GM23338 (cell line): ENCODE results near the gene LEPR. TPM values are rescaled to one million over a fixed set of nuclear protein-coding genes. Genes with fewer than 3 reads are reported as not detected.

ENCODE experiments used
- ATAC-seq: fragments of 200-7000 bp; cut with Tn5 transposase; 3 replicates; pipeline ENCODE4 v1.9.1; 2020
- DNase-seq: peaks from one replicate; pipeline ENCODE4 v3.0.0-alpha.2; 2015; ENCODE audit warnings: low spot score
- H2AFZ ChIP-seq: fragments of 200-600 bp; sonication (generic); 2 replicates; pipeline ENCODE4 v1.8.0; 2016; ENCODE audit warnings: antibody characterized with exemption, mild to moderate bottlenecking, moderate library complexity
- H3F3A ChIP-seq: fragments of 200-600 bp; sonication (generic); replicated peaks from 2 replicates; pipeline ENCODE4 v1.8.0; 2017; ENCODE audit warnings: antibody characterized with exemption, mixed run types, low read depth
- H3K27ac ChIP-seq: fragments of 200-600 bp; sonication (generic); 2 replicates; pipeline ENCODE4 v1.6.1; 2016; ENCODE audit warnings: low read depth
- H3K27me3 ChIP-seq: fragments of 200-600 bp; sonication (generic); 2 replicates; pipeline ENCODE4 v1.8.0; 2016; ENCODE audit warnings: mild to moderate bottlenecking, mixed run types, moderate library complexity; ENCODE audit not compliant: insufficient read depth
- H3K36me3 ChIP-seq: fragments of 200-600 bp; sonication (generic); 2 replicates; pipeline ENCODE4 v1.8.0; 2016; ENCODE audit warnings: mild to moderate bottlenecking; ENCODE audit not compliant: insufficient read depth
- H3K4me1 ChIP-seq: fragments of 200-600 bp; sonication (generic); 2 replicates; pipeline ENCODE4 v1.8.0; 2016; ENCODE audit warnings: mild to moderate bottlenecking, moderate library complexity; ENCODE audit not compliant: insufficient read depth
- H3K4me2 ChIP-seq: fragments of 200-600 bp; sonication (generic); 2 replicates; pipeline ENCODE4 v1.7.1; 2017; ENCODE audit warnings: mixed run types
- H3K4me3 ChIP-seq: fragments of 200-600 bp; sonication (generic); 2 replicates; pipeline ENCODE4 v1.6.1; 2016; ENCODE audit warnings: mixed run types
- H3K79me2 ChIP-seq: fragments of 200-600 bp; sonication (generic); replicated peaks from 2 replicates; pipeline ENCODE4 v1.8.0; 2017; ENCODE audit warnings: mild to moderate bottlenecking; ENCODE audit not compliant: insufficient read depth
- H3K9me2 ChIP-seq: fragments of 200-600 bp; sonication (generic); 2 replicates; pipeline ENCODE4 v1.8.0; 2017; ENCODE audit not compliant: insufficient read depth
- H4K20me1 ChIP-seq: fragments of 200-600 bp; sonication (generic); replicated peaks from 2 replicates; pipeline ENCODE4 v1.8.0; 2017; ENCODE audit warnings: mild to moderate bottlenecking; ENCODE audit not compliant: insufficient read depth
- H3K27ac Mint-ChIP-seq: 2 replicates; pipeline ENCODE4 v1.8.0; 2020; ENCODE audit warnings: inconsistent platforms, mild to moderate bottlenecking, moderate library complexity, mixed read lengths
- H3K27me3 Mint-ChIP-seq: 3 replicates; pipeline ENCODE4 v1.8.0; 2022; ENCODE audit warnings: low read depth, mild to moderate bottlenecking, moderate library complexity, mixed read lengths, inconsistent platforms; ENCODE audit not compliant: insufficient read depth, poor library complexity
- H3K36me3 Mint-ChIP-seq: 3 replicates; pipeline ENCODE4 v1.8.0; 2021; ENCODE audit warnings: low read depth, mild to moderate bottlenecking, inconsistent platforms, moderate library complexity, mixed read lengths
- H3K4me1 Mint-ChIP-seq: 3 replicates; pipeline ENCODE4 v1.8.0; 2020; ENCODE audit warnings: mild to moderate bottlenecking, inconsistent platforms, mixed read lengths
- H3K4me3 Mint-ChIP-seq: 3 replicates; pipeline ENCODE4 v1.8.0; 2021; ENCODE audit warnings: moderate library complexity, mild to moderate bottlenecking, inconsistent platforms, mixed read lengths
- H3K9me3 Mint-ChIP-seq: 3 replicates; pipeline ENCODE4 v1.8.0; 2020; ENCODE audit warnings: moderate library complexity, mild to moderate bottlenecking, inconsistent platforms, mixed read lengths
- CREB1 ChIP-seq: fragments of 250-450 bp; sonication (Bioruptor Pico); IDR thresholded peaks from 2 replicates; pipeline ENCODE4 v1.5.0; 2020; ENCODE audit warnings: low read depth, mild to moderate bottlenecking, moderate library complexity
- EZH2 ChIP-seq: fragments of 200-600 bp; sonication (generic); IDR thresholded peaks from one replicate; pipeline ENCODE4 v1.8.0; 2017; ENCODE audit warnings: antibody characterized with exemption, mild to moderate bottlenecking, low read depth; ENCODE audit not compliant: unreplicated experiment
- JUNB ChIP-seq: IDR thresholded peaks from one replicate; pipeline ENCODE4 v1.6.1; 2016; ENCODE audit warnings: antibody characterized with exemption; ENCODE audit not compliant: unreplicated experiment
- POLR2AphosphoS5 ChIP-seq: IDR thresholded peaks from 2 replicates; pipeline ENCODE4 v1.6.1; 2016; ENCODE audit warnings: antibody characterized with exemption, low read depth
- ZNF114 ChIP-seq: fragments of 250-450 bp; sonication (Bioruptor Pico); IDR thresholded peaks from 2 replicates; pipeline ENCODE4 v1.5.0; 2020; ENCODE audit warnings: mild to moderate bottlenecking, moderate library complexity
- ZNF331 ChIP-seq: fragments of 250-450 bp; sonication (Bioruptor Pico); IDR thresholded peaks from 2 replicates; pipeline ENCODE4 v1.5.0; 2020; ENCODE audit warnings: low read depth, mild to moderate bottlenecking, moderate library complexity
- polyA plus RNA-seq: library from polyadenylated mRNA; unstranded; fragments of >200 nt; fragmentation: Nextera tagmentation; extraction: Ambion mirVana; gene quantifications from 2 replicates; pipeline ENCODE4 v1.2.1, GENCODE V29; 2016
- total RNA-seq: library from RNA; depleted of rRNA; stranded (reverse); fragments of >200 nt; shearing (Covaris generic); gene quantifications from 2 replicates; pipeline ENCODE4 v1.2.3, GENCODE V29; 2014
- TF ChIP-seq, protein P1 (sequence below): IDR thresholded peaks from one replicate; pipeline ENCODE4 v1.6.1; 2018; ENCODE audit warnings: antibody characterized with exemption; ENCODE audit not compliant: unreplicated experiment
- TF ChIP-seq, protein P2 (sequence below), 2 experiments: fragments of 200-600 bp in 1 of 2; sonication (generic) in 1 of 2; conservative IDR thresholded peaks; 2 replicates each; pipeline versions ENCODE4 v1.5.1 to v1.6.1; 2016 to 2017; ENCODE audit warnings: antibody characterized with exemption in 2 of 2, low read depth in 2 of 2, mild to moderate bottlenecking in 2 of 2, moderate library complexity in 1 of 2
- TF ChIP-seq, protein P3 (sequence below): fragments of 250-450 bp; sonication (Bioruptor Pico); IDR thresholded peaks from 2 replicates; pipeline ENCODE4 v1.5.0; 2020; ENCODE audit warnings: mild to moderate bottlenecking, moderate library complexity

LEPR gene
- total and polyA plus RNA-seq, 2 experiments from 2014 or later: 2.1 to 4.7 TPM

DNA sequence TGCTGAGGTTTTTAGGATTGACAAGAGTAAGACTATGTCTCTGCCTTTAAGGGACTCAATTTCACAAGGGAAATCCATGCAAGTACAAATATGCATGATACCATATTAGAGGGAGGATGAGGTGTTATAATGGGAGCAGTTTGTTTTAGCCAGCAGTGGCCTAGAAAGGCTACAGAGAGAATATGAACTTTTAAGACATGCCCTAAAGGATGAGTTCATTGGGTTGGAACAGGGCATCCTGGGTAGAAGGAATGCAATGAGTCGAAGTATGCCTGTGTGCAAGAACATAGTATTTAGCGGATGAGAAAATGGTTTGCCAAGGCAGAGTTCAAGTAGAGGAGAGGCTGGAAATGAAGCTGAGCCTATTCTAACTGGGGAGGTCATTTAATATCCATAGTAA lies 32.6 kb upstream of the LEPR start:
- ATAC-seq: no peak
- no peak for DNase-seq
- Mint-ChIP-seq H3K4me1 (peaks cover 4% of the 10 kb centered on the region), H3K9me3 (peaks cover 3% of the 10 kb centered on the region; the same call in 1 of the 3 replicates), H3K36me3 (peaks cover 4% of the 10 kb centered on the region; the same call in 2 of the 3 replicates), H3K27ac (no peak overlapping the region), H3K27me3 (no peaks in the 10 kb centered on the region), H3K4me3 (no peak overlapping the region)
- H3K27me3 ChIP-seq: no peaks in the 10 kb centered on the region
- no peak for TF ChIP-seq JUNB
- TF ChIP-seq, protein P1, sequence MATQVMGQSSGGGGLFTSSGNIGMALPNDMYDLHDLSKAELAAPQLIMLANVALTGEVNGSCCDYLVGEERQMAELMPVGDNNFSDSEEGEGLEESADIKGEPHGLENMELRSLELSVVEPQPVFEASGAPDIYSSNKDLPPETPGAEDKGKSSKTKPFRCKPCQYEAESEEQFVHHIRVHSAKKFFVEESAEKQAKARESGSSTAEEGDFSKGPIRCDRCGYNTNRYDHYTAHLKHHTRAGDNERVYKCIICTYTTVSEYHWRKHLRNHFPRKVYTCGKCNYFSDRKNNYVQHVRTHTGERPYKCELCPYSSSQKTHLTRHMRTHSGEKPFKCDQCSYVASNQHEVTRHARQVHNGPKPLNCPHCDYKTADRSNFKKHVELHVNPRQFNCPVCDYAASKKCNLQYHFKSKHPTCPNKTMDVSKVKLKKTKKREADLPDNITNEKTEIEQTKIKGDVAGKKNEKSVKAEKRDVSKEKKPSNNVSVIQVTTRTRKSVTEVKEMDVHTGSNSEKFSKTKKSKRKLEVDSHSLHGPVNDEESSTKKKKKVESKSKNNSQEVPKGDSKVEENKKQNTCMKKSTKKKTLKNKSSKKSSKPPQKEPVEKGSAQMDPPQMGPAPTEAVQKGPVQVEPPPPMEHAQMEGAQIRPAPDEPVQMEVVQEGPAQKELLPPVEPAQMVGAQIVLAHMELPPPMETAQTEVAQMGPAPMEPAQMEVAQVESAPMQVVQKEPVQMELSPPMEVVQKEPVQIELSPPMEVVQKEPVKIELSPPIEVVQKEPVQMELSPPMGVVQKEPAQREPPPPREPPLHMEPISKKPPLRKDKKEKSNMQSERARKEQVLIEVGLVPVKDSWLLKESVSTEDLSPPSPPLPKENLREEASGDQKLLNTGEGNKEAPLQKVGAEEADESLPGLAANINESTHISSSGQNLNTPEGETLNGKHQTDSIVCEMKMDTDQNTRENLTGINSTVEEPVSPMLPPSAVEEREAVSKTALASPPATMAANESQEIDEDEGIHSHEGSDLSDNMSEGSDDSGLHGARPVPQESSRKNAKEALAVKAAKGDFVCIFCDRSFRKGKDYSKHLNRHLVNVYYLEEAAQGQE: no peak
- TF ChIP-seq POLR2AphosphoS5: no peak
- TF ChIP-seq, protein P2, sequence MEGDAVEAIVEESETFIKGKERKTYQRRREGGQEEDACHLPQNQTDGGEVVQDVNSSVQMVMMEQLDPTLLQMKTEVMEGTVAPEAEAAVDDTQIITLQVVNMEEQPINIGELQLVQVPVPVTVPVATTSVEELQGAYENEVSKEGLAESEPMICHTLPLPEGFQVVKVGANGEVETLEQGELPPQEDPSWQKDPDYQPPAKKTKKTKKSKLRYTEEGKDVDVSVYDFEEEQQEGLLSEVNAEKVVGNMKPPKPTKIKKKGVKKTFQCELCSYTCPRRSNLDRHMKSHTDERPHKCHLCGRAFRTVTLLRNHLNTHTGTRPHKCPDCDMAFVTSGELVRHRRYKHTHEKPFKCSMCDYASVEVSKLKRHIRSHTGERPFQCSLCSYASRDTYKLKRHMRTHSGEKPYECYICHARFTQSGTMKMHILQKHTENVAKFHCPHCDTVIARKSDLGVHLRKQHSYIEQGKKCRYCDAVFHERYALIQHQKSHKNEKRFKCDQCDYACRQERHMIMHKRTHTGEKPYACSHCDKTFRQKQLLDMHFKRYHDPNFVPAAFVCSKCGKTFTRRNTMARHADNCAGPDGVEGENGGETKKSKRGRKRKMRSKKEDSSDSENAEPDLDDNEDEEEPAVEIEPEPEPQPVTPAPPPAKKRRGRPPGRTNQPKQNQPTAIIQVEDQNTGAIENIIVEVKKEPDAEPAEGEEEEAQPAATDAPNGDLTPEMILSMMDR (conservative IDR thresholded peaks at IDR 0.05; ENCODE audit: low read depth in 2 of 2): no peak
- no peak for TF ChIP-seq ZNF114
- TF ChIP-seq CREB1 (CRISPR knock-in tag): no peak
- TF ChIP-seq, protein P3, sequence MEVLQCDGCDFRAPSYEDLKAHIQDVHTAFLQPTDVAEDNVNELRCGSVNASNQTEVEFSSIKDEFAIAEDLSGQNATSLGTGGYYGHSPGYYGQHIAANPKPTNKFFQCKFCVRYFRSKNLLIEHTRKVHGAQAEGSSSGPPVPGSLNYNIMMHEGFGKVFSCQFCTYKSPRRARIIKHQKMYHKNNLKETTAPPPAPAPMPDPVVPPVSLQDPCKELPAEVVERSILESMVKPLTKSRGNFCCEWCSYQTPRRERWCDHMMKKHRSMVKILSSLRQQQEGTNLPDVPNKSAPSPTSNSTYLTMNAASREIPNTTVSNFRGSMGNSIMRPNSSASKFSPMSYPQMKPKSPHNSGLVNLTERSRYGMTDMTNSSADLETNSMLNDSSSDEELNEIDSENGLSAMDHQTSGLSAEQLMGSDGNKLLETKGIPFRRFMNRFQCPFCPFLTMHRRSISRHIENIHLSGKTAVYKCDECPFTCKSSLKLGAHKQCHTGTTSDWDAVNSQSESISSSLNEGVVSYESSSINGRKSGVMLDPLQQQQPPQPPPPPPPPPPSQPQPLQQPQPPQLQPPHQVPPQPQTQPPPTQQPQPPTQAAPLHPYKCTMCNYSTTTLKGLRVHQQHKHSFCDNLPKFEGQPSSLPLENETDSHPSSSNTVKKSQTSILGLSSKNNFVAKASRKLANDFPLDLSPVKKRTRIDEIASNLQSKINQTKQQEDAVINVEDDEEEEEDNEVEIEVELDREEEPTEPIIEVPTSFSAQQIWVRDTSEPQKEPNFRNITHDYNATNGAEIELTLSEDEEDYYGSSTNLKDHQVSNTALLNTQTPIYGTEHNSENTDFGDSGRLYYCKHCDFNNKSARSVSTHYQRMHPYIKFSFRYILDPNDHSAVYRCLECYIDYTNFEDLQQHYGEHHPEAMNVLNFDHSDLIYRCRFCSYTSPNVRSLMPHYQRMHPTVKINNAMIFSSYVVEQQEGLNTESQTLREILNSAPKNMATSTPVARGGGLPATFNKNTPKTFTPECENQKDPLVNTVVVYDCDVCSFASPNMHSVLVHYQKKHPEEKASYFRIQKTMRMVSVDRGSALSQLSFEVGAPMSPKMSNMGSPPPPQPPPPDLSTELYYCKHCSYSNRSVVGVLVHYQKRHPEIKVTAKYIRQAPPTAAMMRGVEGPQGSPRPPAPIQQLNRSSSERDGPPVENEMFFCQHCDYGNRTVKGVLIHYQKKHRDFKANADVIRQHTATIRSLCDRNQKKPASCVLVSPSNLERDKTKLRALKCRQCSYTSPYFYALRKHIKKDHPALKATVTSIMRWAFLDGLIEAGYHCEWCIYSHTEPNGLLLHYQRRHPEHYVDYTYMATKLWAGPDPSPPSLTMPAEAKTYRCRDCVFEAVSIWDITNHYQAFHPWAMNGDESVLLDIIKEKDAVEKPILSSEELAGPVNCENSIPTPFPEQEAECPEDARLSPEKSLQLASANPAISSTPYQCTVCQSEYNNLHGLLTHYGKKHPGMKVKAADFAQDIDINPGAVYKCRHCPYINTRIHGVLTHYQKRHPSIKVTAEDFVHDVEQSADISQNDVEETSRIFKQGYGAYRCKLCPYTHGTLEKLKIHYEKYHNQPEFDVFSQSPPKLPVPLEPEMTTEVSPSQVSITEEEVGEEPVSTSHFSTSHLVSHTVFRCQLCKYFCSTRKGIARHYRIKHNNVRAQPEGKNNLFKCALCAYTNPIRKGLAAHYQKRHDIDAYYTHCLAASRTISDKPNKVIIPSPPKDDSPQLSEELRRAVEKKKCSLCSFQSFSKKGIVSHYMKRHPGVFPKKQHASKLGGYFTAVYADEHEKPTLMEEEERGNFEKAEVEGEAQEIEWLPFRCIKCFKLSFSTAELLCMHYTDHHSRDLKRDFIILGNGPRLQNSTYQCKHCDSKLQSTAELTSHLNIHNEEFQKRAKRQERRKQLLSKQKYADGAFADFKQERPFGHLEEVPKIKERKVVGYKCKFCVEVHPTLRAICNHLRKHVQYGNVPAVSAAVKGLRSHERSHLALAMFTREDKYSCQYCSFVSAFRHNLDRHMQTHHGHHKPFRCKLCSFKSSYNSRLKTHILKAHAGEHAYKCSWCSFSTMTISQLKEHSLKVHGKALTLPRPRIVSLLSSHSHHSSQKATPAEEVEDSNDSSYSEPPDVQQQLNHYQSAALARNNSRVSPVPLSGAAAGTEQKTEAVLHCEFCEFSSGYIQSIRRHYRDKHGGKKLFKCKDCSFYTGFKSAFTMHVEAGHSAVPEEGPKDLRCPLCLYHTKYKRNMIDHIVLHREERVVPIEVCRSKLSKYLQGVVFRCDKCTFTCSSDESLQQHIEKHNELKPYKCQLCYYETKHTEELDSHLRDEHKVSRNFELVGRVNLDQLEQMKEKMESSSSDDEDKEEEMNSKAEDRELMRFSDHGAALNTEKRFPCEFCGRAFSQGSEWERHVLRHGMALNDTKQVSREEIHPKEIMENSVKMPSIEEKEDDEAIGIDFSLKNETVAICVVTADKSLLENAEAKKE (CRISPR knock-in tag): no peak
- no peak for TF ChIP-seq EZH2
- no peak for TF ChIP-seq ZNF331 (CRISPR knock-in tag)
- H3K9me2 ChIP-seq: no peaks in the 10 kb centered on the region
- H3K79me2 ChIP-seq: no peaks in the 10 kb centered on the region
- H3K4me2 ChIP-seq: no peak overlapping the region
- H3K4me1 ChIP-seq: no peaks in the 10 kb centered on the region
- H3F3A ChIP-seq: no peaks in the 10 kb centered on the region
- no peak overlapping the region for H2AFZ ChIP-seq
- H4K20me1 ChIP-seq: no peaks in the 10 kb centered on the region
- H3K36me3 ChIP-seq: peaks cover 4% of the 10 kb centered on the region; the same call in 1 of the 2 replicates
- H3K27ac ChIP-seq: no peak overlapping the region
- H3K4me3 ChIP-seq: no peak overlapping the region
